K562 (cell line): ENCODE results near the gene ZMYM1. TPM values are rescaled to one million over a fixed set of nuclear protein-coding genes. Genes with fewer than 3 reads are reported as not detected.

Experiments used
- ARID1B ChIP-seq: fragments of 450-650 bp; IDR thresholded peaks from 2 replicates; pipeline ENCODE4 v1.6.1; 2016; ENCODE audit warnings: antibody characterized with exemption, mild to moderate bottlenecking, inconsistent platforms
- DNMT1 ChIP-seq: fragments of 450-650 bp; IDR thresholded peaks from 2 replicates; pipeline ENCODE4 v1.6.1; 2016; ENCODE audit warnings: antibody characterized with exemption, mild to moderate bottlenecking
- KHSRP ChIP-seq: fragments of 450-650 bp; IDR thresholded peaks from 2 replicates; pipeline ENCODE4 v1.6.1; 2017
- MXI1 ChIP-seq: IDR thresholded peaks from 2 replicates; pipeline ENCODE4 v1.6.1; 2011; ENCODE audit warnings: low read depth, mild to moderate bottlenecking, improper control_type of control experiment, low read length
- NR2C1 ChIP-seq, 2 experiments: fragments of 450-650 bp; IDR thresholded peaks; 2 replicates each; pipeline ENCODE4 v1.6.1; 2017; ENCODE audit warnings: mild to moderate bottlenecking in 2 of 2, antibody characterized with exemption in 1 of 2, inconsistent platforms in 1 of 2, missing compliant biosample characterization in 1 of 2, missing genetic modification characterization in 1 of 2
- SAFB2 ChIP-seq: fragments of 200-400 bp; formaldehyde crosslinking; IDR thresholded peaks from 2 replicates; pipeline ENCODE4 v1.6.1; 2018; ENCODE audit warnings: borderline replicate concordance, low read length, low read depth, moderate library complexity; ENCODE audit not compliant: severe bottlenecking
- SOX6 ChIP-seq: fragments of 450-650 bp; IDR thresholded peaks from 2 replicates; pipeline ENCODE4 v1.6.1; 2014; ENCODE audit warnings: mild to moderate bottlenecking
- SP2 ChIP-seq: IDR thresholded peaks from 2 replicates; pipeline ENCODE4 v1.6.1; 2011; ENCODE audit warnings: mild to moderate bottlenecking, low read depth, low read length, moderate library complexity; ENCODE audit not compliant: poor library complexity, severe bottlenecking; ENCODE audit errors: extremely low read depth
- TEAD1 ChIP-seq, 2 experiments: fragments of 450-650 bp in 1 of 2; sonication (generic) in 1 of 2; formaldehyde crosslinking; IDR thresholded peaks; 2 replicates each; pipeline versions ENCODE4 v1.4.0 to v1.8.0; 2020 to 2022; ENCODE audit warnings: mild to moderate bottlenecking in 2 of 2, missing genetic modification reagents in 1 of 2
- TOE1 ChIP-seq, 2 experiments: fragments of 450-650 bp in 1 of 2; sonication (generic) in 1 of 2; formaldehyde crosslinking in 1 of 2; IDR thresholded peaks; 2 replicates each; pipeline versions ENCODE4 v1.7.1 to v1.8.0; 2016 to 2022; ENCODE audit warnings: borderline replicate concordance in 2 of 2, mild to moderate bottlenecking in 2 of 2, antibody characterized with exemption in 1 of 2, inconsistent platforms in 1 of 2, low read depth in 1 of 2, missing genetic modification reagents in 1 of 2, moderate library complexity in 1 of 2
- ZEB2 ChIP-seq: fragments of 450-650 bp; IDR thresholded peaks from 2 replicates; pipeline ENCODE4 v1.6.1; 2016
- ZNF75A ChIP-seq: fragments of 450-650 bp; formaldehyde crosslinking; IDR thresholded peaks from 2 replicates; pipeline ENCODE4 v1.4.0; 2020; ENCODE audit warnings: mild to moderate bottlenecking
- ZNF76 ChIP-seq: fragments of 250-450 bp; sonication (Bioruptor Pico); IDR thresholded peaks from 2 replicates; pipeline ENCODE4 v1.4.0; 2020; ENCODE audit warnings: mild to moderate bottlenecking, moderate library complexity, borderline replicate concordance
- ZNF766 ChIP-seq: fragments of 200-800 bp; sonication (Bioruptor generic); conservative IDR thresholded peaks from 2 replicates; pipeline ENCODE4 v1.6.1; 2016; ENCODE audit warnings: missing genetic modification characterization, missing compliant biosample characterization
- polyA plus RNA-seq, 8 experiments: library from polyadenylated mRNA; depleted of rRNA in 4 of 8; stranded (reverse) in 5 of 8; unstranded in 3 of 8; fragments of >200 nt; fragmentation: Nextera tagmentation in 2 of 8; fragmentation: Illumina TruSeq in 1 of 8; extraction: Ambion mirVana in 2 of 8; extraction: Trizol in 1 of 8; gene quantifications; 2 replicates each; pipeline versions ENCODE4 v1.2.1 to v1.2.3, GENCODE V29; 2011 to 2014; ENCODE audit warnings: inconsistent platforms in 1 of 8, missing spikeins in 1 of 8
- total RNA-seq, 7 experiments: library from RNA; depleted of rRNA in 6 of 7; stranded (reverse); fragments of >200 nt in 6 of 7; fragmentation: Illumina TruSeq in 2 of 7; extraction: Trizol in 2 of 7; gene quantifications; 2 replicates each; pipeline versions ENCODE4 v1.2.1 to v1.2.3, GENCODE V29; 2011 to 2021; ENCODE audit warnings: low replicate concordance in 1 of 7
- TF ChIP-seq, protein P1 (sequence below), 2 experiments: fragments of 450-650 bp; IDR thresholded peaks; 2 replicates each; pipeline ENCODE4 v1.6.1; 2016; ENCODE audit warnings: mild to moderate bottlenecking in 2 of 2, borderline replicate concordance in 1 of 2, low read depth in 1 of 2, moderate library complexity in 1 of 2
- TF ChIP-seq, protein P2 (sequence below), 2 experiments: IDR thresholded peaks; 2 replicates each; pipeline ENCODE4 v1.6.1; 2012; ENCODE audit warnings: improper control_type of control experiment in 2 of 2, low read depth in 2 of 2, low read length in 2 of 2, borderline replicate concordance in 1 of 2

ZMYM1 gene
- total and polyA plus RNA-seq, 9 of the 15 experiments (the other 6 are each of a cell fraction or from before 2014, with no cell fraction given) = 7.5 to 25.4 (median 15.8) TPM

GRCh38 chr1:35136780-35137179 lies 57.6 kb downstream of the ZMYM1 start (continued):
- TF ChIP-seq TEAD1 (CRISPR knock-in tag; IDR thresholded peaks at IDR 0.05) = peak in 1 of 2 experiments; percentile 68; a peak in 1 of 4 replicates
- no peak for TF ChIP-seq ZNF75A (CRISPR knock-in tag)
- TF ChIP-seq TOE1 (IDR thresholded peaks at IDR 0.05; ENCODE audit: borderline replicate concordance) = no peak
- no peak for TF ChIP-seq TOE1 (CRISPR knock-in tag; IDR thresholded peaks at IDR 0.05; ENCODE audit: borderline replicate concordance, low read depth)
- peak; percentile 99 for TF ChIP-seq ARID1B
- TF ChIP-seq, protein P1, sequence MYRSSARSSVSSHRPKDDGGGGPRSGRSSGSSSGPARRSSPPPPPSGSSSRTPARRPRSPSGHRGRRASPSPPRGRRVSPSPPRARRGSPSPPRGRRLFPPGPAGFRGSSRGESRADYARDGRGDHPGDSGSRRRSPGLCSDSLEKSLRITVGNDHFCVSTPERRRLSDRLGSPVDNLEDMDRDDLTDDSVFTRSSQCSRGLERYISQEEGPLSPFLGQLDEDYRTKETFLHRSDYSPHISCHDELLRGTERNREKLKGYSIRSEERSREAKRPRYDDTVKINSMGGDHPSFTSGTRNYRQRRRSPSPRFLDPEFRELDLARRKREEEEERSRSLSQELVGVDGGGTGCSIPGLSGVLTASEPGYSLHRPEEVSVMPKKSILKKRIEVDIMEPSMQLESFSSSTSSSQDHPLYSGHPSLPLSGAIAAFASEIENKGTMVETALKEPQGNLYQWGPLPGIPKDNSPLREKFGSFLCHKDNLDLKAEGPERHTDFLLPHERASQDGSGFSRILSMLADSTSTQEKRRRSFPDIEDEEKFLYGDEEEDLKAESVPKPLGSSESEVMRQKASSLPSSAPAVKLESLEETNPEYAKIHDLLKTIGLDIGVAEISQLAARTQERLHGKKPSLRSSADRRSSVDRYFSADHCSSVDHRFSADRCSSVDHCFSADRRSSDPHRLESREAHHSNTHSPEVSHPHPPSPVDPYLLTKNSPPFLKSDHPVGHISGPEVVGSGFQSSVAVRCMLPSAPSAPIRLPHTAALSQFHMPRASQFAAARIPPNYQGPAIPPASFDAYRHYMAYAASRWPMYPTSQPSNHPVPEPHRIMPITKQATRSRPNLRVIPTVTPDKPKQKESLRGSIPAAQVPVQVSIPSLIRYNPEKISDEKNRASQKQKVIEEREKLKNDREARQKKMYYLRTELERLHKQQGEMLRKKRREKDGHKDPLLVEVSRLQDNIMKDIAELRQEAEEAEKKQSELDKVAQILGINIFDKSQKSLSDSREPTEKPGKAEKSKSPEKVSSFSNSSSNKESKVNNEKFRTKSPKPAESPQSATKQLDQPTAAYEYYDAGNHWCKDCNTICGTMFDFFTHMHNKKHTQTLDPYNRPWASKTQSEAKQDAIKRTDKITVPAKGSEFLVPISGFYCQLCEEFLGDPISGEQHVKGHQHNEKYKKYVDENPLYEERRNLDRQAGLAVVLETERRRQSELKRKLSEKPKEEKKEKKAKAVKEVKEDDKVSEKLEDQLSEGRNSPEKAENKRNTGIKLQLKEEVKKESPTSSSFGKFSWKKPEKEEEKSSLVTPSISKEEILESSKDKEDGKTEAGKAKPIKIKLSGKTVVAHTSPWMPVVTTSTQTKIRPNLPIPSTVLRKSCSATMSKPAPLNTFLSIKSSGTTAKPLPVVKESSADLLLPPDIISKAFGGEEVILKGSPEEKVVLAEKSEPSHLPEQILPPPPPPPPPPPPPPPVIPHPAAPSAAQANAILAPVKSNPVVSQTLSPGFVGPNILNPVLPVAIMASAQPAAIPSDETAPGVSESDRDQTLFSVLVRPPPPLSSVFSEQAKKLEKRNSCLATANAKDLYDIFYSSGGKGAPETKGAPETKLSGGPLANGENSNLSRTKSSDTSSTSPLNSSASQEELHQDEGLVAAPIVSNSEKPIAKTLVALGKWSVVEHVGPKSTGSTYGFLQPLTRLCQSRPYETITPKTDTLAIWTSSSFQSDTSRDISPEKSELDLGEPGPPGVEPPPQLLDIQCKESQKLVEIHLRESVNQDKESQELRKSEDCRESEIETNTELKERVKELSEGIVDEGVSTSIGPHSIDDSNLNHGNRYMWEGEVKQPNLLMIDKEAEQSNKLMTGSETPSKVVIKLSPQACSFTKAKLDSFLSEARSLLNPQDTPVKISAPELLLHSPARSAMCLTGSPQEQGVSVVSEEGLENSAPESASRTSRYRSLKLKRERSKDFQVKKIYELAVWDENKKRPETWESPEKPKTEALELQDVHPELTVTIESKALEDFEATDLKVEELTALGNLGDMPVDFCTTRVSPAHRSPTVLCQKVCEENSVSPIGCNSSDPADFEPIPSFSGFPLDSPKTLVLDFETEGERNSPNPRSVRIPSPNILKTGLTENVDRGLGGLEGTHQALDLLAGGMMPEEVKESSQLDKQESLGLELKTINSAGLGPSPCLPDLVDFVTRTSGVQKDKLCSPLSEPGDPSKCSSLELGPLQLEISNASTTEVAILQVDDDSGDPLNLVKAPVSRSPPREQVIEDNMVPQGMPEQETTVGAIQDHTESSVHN (IDR thresholded peaks at IDR 0.05; ENCODE audit: borderline replicate concordance in 1 of 2, low read depth in 1 of 2) = peak in 1 of 2 experiments; percentile 40; a peak in 1 of 4 replicates
- peak; percentile 89 for TF ChIP-seq KHSRP
- no peak for TF ChIP-seq DNMT1
- peak; percentile 76; the same call in 1 of the 2 replicates for TF ChIP-seq ZNF766 (CRISPR knock-in tag)
- no peak for TF ChIP-seq ZNF76
- TF ChIP-seq MXI1 = no peak
- TF ChIP-seq, protein P2, sequence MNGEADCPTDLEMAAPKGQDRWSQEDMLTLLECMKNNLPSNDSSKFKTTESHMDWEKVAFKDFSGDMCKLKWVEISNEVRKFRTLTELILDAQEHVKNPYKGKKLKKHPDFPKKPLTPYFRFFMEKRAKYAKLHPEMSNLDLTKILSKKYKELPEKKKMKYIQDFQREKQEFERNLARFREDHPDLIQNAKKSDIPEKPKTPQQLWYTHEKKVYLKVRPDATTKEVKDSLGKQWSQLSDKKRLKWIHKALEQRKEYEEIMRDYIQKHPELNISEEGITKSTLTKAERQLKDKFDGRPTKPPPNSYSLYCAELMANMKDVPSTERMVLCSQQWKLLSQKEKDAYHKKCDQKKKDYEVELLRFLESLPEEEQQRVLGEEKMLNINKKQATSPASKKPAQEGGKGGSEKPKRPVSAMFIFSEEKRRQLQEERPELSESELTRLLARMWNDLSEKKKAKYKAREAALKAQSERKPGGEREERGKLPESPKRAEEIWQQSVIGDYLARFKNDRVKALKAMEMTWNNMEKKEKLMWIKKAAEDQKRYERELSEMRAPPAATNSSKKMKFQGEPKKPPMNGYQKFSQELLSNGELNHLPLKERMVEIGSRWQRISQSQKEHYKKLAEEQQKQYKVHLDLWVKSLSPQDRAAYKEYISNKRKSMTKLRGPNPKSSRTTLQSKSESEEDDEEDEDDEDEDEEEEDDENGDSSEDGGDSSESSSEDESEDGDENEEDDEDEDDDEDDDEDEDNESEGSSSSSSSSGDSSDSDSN (IDR thresholded peaks at IDR 0.05; ENCODE audit: borderline replicate concordance in 1 of 2, low read depth in 2 of 2, low read length in 2 of 2) = no peak
- TF ChIP-seq NR2C1 (IDR thresholded peaks at IDR 0.05) = peak; percentile 78
- peak; percentile 87 for TF ChIP-seq NR2C1 (tag; IDR thresholded peaks at IDR 0.05)
- TF ChIP-seq SP2 = no peak
- no peak for TF ChIP-seq SAFB2
- TF ChIP-seq ZEB2 = 0 out of 2 replicates have a peak, but pooled peaks have one; percentile 54
- peak; percentile 83 for TF ChIP-seq SOX6
